MM.1S (cell line): ENCODE results near the gene ITGA11.

ENCODE experiments used
- DNase-seq: peaks from one replicate; pipeline ENCODE4 v3.0.0-alpha.2; 2015
- H2AFZ ChIP-seq: fragments of 300-600 bp; sonication (generic); 2 replicates; pipeline ENCODE4 v1.6.0; 2016; ENCODE audit warnings: antibody characterized with exemption, low read length
- H3F3A ChIP-seq: fragments of 300-600 bp; sonication (generic); 2 replicates; pipeline ENCODE4 v1.6.1; 2016; ENCODE audit warnings: mild to moderate bottlenecking, antibody characterized with exemption, low read length, moderate library complexity, mixed read lengths; ENCODE audit not compliant: insufficient read depth
- H3K27ac ChIP-seq: fragments of 300-600 bp; sonication (generic); 2 replicates; pipeline ENCODE4 v1.5.1; 2016; ENCODE audit warnings: mild to moderate bottlenecking, low read length
- H3K27me3 ChIP-seq: fragments of 300-600 bp; sonication (generic); replicated peaks from 2 replicates; pipeline ENCODE4 v1.6.0; 2016; ENCODE audit warnings: low read length; ENCODE audit not compliant: insufficient read depth
- H3K36me3 ChIP-seq: fragments of 300-600 bp; sonication (generic); replicated peaks from 2 replicates; pipeline ENCODE4 v1.6.1; 2016; ENCODE audit warnings: mild to moderate bottlenecking, low read length, mixed read lengths; ENCODE audit not compliant: insufficient read depth
- H3K4me1 ChIP-seq: fragments of 300-600 bp; sonication (generic); 2 replicates; pipeline ENCODE4 v1.6.1; 2016; ENCODE audit warnings: low read length, mixed read lengths
- H3K4me2 ChIP-seq: fragments of 300-600 bp; sonication (generic); 2 replicates; pipeline ENCODE4 v1.6.0; 2016; ENCODE audit warnings: low read depth, low read length
- H3K4me3 ChIP-seq: fragments of 300-600 bp; sonication (generic); 2 replicates; pipeline ENCODE4 v1.5.1; 2016; ENCODE audit warnings: low read length, mixed read lengths
- H3K79me2 ChIP-seq: fragments of 300-600 bp; sonication (generic); 2 replicates; pipeline ENCODE4 v1.6.1; 2016; ENCODE audit warnings: mixed run types, low read length, mixed read lengths
- H3K9ac ChIP-seq: fragments of 300-600 bp; sonication (generic); 2 replicates; pipeline ENCODE4 v1.6.1; 2016; ENCODE audit warnings: low read length, mixed read lengths
- H3K9me2 ChIP-seq: fragments of 300-600 bp; sonication (generic); replicated peaks from 2 replicates; pipeline ENCODE4 v1.6.1; 2016; ENCODE audit warnings: mild to moderate bottlenecking, low read length, mixed read lengths; ENCODE audit not compliant: insufficient read depth
- H3K9me3 ChIP-seq: fragments of 300-600 bp; sonication (generic); replicated peaks from 2 replicates; pipeline ENCODE4 v1.6.1; 2016; ENCODE audit warnings: mild to moderate bottlenecking, low read length, mixed read lengths; ENCODE audit not compliant: insufficient read depth
- H4K20me1 ChIP-seq: fragments of 300-600 bp; sonication (generic); 2 replicates; pipeline ENCODE4 v1.6.1; 2016; ENCODE audit warnings: mild to moderate bottlenecking, low read length, moderate library complexity, mixed read lengths; ENCODE audit not compliant: insufficient read depth
- EZH2 ChIP-seq: fragments of 300-600 bp; sonication (generic); optimal IDR thresholded peaks from 2 replicates; pipeline ENCODE3; 2017; ENCODE audit warnings: low read depth, mild to moderate bottlenecking, antibody characterized with exemption, low read length, mixed read lengths
- EZH2phosphoT487 ChIP-seq: fragments of 300-600 bp; sonication (generic); IDR thresholded peaks from 2 replicates; pipeline ENCODE4 v1.6.1; 2018; ENCODE audit warnings: antibody characterized with exemption, low read length
- TF ChIP-seq, protein P1 (sequence below): fragments of 300-600 bp; sonication (generic); IDR thresholded peaks from 2 replicates; pipeline ENCODE4 v1.5.1; 2016; ENCODE audit warnings: antibody characterized with exemption, low read length, mixed read lengths

The ITGA11 gene

DNA sequence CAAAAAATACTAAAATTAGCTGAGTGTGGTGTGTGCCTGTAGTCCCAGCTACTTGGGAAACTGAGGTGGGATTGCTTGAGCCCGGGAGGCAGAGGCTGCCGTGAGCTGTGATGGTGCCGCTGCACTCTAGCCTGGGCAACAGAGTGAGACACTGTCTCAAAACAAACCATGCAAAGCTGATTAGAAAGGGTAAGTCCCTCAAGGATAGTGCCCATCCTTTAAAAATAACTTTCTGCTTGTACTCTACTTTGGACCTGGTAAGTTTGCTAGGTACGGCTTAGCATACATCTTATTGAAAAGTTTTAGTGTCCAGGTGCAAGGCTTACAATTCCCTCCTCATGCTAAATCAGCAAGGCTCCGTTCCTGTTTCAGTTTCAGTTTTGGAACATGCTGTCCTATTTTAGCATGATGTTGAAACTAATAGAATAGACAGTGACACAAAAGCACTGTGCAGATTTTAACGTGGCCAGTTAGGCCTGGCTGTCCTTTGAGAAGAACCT is 133.0 kb downstream of the ITGA11 start:
- H3K9me2 ChIP-seq: no peaks in the 10 kb centered on the region
- no peak overlapping the region for H2AFZ ChIP-seq
- TF ChIP-seq EZH2phosphoT487: no peak
- no peak for TF ChIP-seq EZH2
- TF ChIP-seq, protein P1, sequence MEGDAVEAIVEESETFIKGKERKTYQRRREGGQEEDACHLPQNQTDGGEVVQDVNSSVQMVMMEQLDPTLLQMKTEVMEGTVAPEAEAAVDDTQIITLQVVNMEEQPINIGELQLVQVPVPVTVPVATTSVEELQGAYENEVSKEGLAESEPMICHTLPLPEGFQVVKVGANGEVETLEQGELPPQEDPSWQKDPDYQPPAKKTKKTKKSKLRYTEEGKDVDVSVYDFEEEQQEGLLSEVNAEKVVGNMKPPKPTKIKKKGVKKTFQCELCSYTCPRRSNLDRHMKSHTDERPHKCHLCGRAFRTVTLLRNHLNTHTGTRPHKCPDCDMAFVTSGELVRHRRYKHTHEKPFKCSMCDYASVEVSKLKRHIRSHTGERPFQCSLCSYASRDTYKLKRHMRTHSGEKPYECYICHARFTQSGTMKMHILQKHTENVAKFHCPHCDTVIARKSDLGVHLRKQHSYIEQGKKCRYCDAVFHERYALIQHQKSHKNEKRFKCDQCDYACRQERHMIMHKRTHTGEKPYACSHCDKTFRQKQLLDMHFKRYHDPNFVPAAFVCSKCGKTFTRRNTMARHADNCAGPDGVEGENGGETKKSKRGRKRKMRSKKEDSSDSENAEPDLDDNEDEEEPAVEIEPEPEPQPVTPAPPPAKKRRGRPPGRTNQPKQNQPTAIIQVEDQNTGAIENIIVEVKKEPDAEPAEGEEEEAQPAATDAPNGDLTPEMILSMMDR: no peak
- H3K4me1 ChIP-seq: peaks cover 82% of the 10 kb centered on the region
- peak overlapping the region; percentile 75 for H3K9ac ChIP-seq
- H4K20me1 ChIP-seq: no peaks in the 10 kb centered on the region
- H3K9me3 ChIP-seq: no peaks in the 10 kb centered on the region
- H3K4me2 ChIP-seq: peak overlapping the region; percentile 76
- H3K79me2 ChIP-seq: peaks cover 64% of the 10 kb centered on the region
- H3K27me3 ChIP-seq: no peaks in the 10 kb centered on the region
- no peaks in the 10 kb centered on the region for H3K36me3 ChIP-seq
- peak overlapping the region; percentile 99 for H3K27ac ChIP-seq
- H3K4me3 ChIP-seq: no peak overlapping the region
- H3F3A ChIP-seq: peaks cover 55% of the 10 kb centered on the region
- DNase-seq: peak; percentile 99

DNA sequence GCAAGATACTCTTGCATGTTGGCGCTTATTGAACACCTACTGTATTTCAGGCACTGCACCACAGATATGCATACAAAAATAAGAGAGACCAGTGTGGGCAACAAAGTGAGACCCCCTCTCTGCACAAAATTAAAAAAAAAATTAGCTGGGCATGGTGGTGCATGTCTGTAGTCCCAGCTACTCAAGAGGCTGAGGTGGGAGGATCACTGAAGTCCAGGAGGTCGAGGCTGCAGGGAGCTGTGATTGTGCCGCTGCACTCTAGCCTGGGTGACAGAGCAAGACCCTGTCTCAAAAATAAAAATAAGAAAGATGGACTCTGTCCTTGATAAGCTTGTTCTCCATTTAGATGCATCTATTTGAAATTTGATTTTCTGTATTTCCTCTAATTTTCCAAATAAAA is 133.6 kb downstream of the ITGA11 start:
- Histone ChIP-seq H3K4me2 (peak overlapping the region; percentile 76), H3K9me2 (no peaks in the 10 kb centered on the region), H3K79me2 (peaks cover 70% of the 10 kb centered on the region), H3F3A (peaks cover 59% of the 10 kb centered on the region), H3K27me3 (no peaks in the 10 kb centered on the region), H3K27ac (peak overlapping the region; percentile 99), H4K20me1 (no peaks in the 10 kb centered on the region), H3K9ac (peak overlapping the region; percentile 61), H3K36me3 (no peaks in the 10 kb centered on the region), H3K4me1 (peaks cover 82% of the 10 kb centered on the region), H2AFZ (no peak overlapping the region), H3K4me3 (peak overlapping the region; percentile 22; the same call in 1 of the 2 replicates), H3K9me3 (no peaks in the 10 kb centered on the region)
- DNase-seq: no peak
- TF ChIP-seq, protein P1: no peak
- no peak for TF ChIP-seq EZH2
- no peak for TF ChIP-seq EZH2phosphoT487

DNA sequence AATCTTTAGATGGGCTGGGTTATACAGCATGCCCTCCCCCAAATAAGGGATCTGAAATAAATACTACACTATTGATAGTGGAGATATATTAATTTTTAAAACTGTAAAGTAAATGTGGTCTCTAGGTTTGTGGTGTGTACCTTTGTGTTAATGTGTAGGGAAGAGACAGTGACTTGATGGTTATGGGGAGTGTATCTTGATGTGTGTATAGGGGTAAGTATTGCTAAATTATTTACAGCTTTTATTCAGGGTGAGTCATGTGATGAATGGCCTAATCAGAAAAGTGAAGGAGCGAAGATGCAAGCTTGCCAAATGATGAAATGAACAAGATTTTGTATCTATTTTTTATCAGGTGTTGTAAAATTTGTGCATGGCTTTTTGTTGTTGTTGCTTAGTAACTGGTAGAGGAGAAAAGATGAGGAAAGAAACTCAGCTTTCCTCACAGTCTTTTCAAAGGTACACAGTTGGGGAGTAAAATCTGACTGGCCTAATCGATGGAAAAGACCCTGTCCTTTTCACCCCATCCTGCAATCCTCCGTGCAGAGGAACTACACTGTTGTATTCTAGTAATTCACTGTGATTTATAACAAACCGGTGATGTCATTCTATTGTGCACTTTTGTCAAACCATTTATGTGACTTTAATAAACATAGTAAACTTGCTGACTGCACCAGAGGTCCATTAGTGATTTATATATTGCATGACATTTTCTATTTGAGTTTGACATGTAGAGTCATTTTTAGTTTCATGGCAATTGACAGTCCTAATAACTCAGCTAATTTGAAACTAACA is 136.8 kb downstream of the ITGA11 start:
- Histone ChIP-seq H4K20me1 (no peaks in the 10 kb centered on the region), H3F3A (peaks cover 78% of the 10 kb centered on the region), H3K9me2 (no peaks in the 10 kb centered on the region), H3K36me3 (peaks cover 6% of the 10 kb centered on the region; the same call in 1 of the 2 replicates), H3K4me1 (peaks cover 92% of the 10 kb centered on the region), H2AFZ (no peak overlapping the region), H3K4me3 (peak overlapping the region; percentile 18), H3K27me3 (no peaks in the 10 kb centered on the region), H3K4me2 (peak overlapping the region; percentile 76), H3K9me3 (no peaks in the 10 kb centered on the region), H3K79me2 (peaks cover 88% of the 10 kb centered on the region), H3K9ac (peak overlapping the region; percentile 61; the same call in 1 of the 2 replicates), H3K27ac (peak overlapping the region; percentile 99; the same call in 1 of the 2 replicates)
- DNase-seq: no peak
- TF ChIP-seq EZH2 (no peak), EZH2phosphoT487 (no peak)
- TF ChIP-seq, protein P1: no peak
